Vagina (tissue), 2 donors: ENCODE measurements around the gene GLIPR2. TPM values are rescaled to one million over a fixed set of nuclear protein-coding genes. Genes with fewer than 3 reads are reported as not detected.

Experiments
- DNase-seq, 2 donors: peaks; one replicate each; pipeline ENCODE4 v3.0.0-alpha.2; 2017; ENCODE audit errors: extremely low spot score in 2 of 2
- H3K27ac ChIP-seq: fragments of 200-600 bp; sonication (generic); one replicate; pipeline ENCODE4 v1.5.1; 2019
- H3K27me3 ChIP-seq: fragments of 200-600 bp; sonication (generic); one replicate; pipeline ENCODE4 v1.5.1; 2019
- H3K36me3 ChIP-seq, 2 donors: fragments of 200-600 bp; sonication (generic); one replicate each; pipeline ENCODE4 v1.5.1; 2017 to 2019
- H3K4me1 ChIP-seq: fragments of 200-600 bp; sonication (generic); one replicate; pipeline ENCODE4 v1.5.1; 2019
- H3K4me3 ChIP-seq, 2 donors: fragments of 200-600 bp; sonication (generic); 1 replicate in 1 of 2; 2 replicates in 1 of 2; pipeline ENCODE4 v1.5.1; 2016 to 2019
- H3K9me3 ChIP-seq: fragments of 200-600 bp; sonication (generic); one replicate; pipeline ENCODE4 v1.5.1; 2019
- POLR2A ChIP-seq, 2 donors: fragments of 450-650 bp; IDR thresholded peaks; one replicate each; pipeline ENCODE4 v1.6.1; 2017; ENCODE audit warnings: antibody characterized with exemption in 2 of 2, mild to moderate bottlenecking in 2 of 2, moderate library complexity in 2 of 2
- POLR2AphosphoS5 ChIP-seq, 2 donors: sonication (generic); formaldehyde crosslinking; IDR thresholded peaks; one replicate each; pipeline ENCODE4 v1.9.0; 2017; ENCODE audit warnings: antibody characterized with exemption in 2 of 2, mild to moderate bottlenecking in 2 of 2, low read depth in 1 of 2; ENCODE audit not compliant: insufficient read depth in 1 of 2
- intact Hi-C: fragments of 100-400 bp; cut with DNase I; formaldehyde crosslinking; loops from one replicate; pipeline ENCODE4 v1.15.1; 2023
- total RNA-seq: library from RNA; depleted of rRNA; stranded (reverse); fragments of >200 nt; gene quantifications from one replicate; pipeline ENCODE4 v1.2.3, GENCODE V29; 2016
- TF ChIP-seq, protein P1 (sequence below), 3 experiments: fragments of 450-650 bp in 2 of 3; fragments of 200-600 bp in 1 of 3; sonication (generic) in 1 of 3; IDR thresholded peaks; one replicate each; pipeline ENCODE4 v1.5.1; 2017 to 2019; ENCODE audit warnings: antibody characterized with exemption in 3 of 3, mild to moderate bottlenecking in 2 of 3, moderate library complexity in 2 of 3

The GLIPR2 gene
- total RNA-seq, 1 donor from 2014 or later: 34.9 TPM

DNA sequence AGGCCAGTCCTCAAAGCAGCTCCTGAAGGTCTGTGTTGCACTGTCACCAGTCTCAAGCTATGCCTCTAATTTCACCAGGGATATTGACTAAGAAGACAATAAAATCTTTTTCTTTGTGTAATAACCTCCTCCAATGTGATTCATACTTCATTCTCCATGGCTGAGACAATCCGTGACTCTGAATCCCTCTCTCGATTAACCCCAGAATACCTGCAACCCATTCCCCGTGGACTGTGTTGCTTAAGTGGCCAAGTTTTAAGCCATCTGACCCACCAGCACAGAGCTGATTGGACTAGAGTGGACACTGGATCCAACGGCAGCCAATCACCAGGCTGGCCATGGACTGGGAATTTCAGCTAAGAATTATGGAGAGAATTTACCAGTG lies 27.2 kb downstream of the GLIPR2 start:
- no peak for DNase-seq
- H3K36me3 ChIP-seq: no peaks in the 10 kb centered on the region
- H3K4me3 ChIP-seq: no peak overlapping the region
- H3K27me3 ChIP-seq: no peaks in the 10 kb centered on the region
- no peaks in the 10 kb centered on the region for H3K9me3 ChIP-seq
- TF ChIP-seq, protein P1, sequence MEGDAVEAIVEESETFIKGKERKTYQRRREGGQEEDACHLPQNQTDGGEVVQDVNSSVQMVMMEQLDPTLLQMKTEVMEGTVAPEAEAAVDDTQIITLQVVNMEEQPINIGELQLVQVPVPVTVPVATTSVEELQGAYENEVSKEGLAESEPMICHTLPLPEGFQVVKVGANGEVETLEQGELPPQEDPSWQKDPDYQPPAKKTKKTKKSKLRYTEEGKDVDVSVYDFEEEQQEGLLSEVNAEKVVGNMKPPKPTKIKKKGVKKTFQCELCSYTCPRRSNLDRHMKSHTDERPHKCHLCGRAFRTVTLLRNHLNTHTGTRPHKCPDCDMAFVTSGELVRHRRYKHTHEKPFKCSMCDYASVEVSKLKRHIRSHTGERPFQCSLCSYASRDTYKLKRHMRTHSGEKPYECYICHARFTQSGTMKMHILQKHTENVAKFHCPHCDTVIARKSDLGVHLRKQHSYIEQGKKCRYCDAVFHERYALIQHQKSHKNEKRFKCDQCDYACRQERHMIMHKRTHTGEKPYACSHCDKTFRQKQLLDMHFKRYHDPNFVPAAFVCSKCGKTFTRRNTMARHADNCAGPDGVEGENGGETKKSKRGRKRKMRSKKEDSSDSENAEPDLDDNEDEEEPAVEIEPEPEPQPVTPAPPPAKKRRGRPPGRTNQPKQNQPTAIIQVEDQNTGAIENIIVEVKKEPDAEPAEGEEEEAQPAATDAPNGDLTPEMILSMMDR (IDR thresholded peaks at IDR 0.05): no peak
- TF ChIP-seq POLR2AphosphoS5 (IDR thresholded peaks at IDR 0.05; ENCODE audit: insufficient read depth in 1 of 2, low read depth in 1 of 2): peak in 1 of 2 donors; percentile 4
- peak overlapping the region; percentile 89 for H3K27ac ChIP-seq
- intact Hi-C loops: no loop called here
- peaks cover 46% of the 10 kb centered on the region for H3K4me1 ChIP-seq

DNA sequence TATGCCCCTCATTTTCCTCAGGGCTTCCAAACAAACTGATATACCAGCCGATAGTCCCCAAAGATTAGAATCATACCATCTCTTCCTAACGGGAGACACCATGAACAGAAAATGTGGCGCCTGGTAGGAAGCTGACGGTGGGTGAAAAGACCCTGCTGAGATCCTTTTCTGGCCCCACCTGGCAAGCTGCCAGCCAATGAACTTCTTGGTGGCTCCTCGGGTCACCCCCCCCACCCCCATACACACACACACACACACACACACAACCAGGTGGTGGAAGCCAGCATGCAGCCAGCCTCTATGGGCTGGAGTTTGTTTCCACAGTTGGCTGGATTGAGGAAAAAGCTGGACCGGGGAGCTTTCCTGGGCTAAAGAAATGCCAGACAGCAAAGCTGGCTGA lies 27.8 kb downstream of the GLIPR2 start:
- TF ChIP-seq POLR2AphosphoS5 (IDR thresholded peaks at IDR 0.05; ENCODE audit: insufficient read depth in 1 of 2, low read depth in 1 of 2) (no peak), POLR2A (IDR thresholded peaks at IDR 0.05) (no peak)
- TF ChIP-seq, protein P1 (IDR thresholded peaks at IDR 0.05): no peak
- intact Hi-C loops: no loop called here
- H3K27me3 ChIP-seq: no peaks in the 10 kb centered on the region
- peak overlapping the region; percentile 89 for H3K27ac ChIP-seq
- peaks cover 46% of the 10 kb centered on the region for H3K4me1 ChIP-seq
- no peak overlapping the region for H3K4me3 ChIP-seq
- H3K9me3 ChIP-seq: no peaks in the 10 kb centered on the region
- no peak for DNase-seq
- no peaks in the 10 kb centered on the region for H3K36me3 ChIP-seq

GRCh38 chr9:36164989-36165388 lies 28.5 kb downstream of the GLIPR2 start:
- Histone ChIP-seq H3K27ac (peak overlapping the region; percentile 89), H3K27me3 (no peaks in the 10 kb centered on the region), H3K4me1 (peaks cover 46% of the 10 kb centered on the region), H3K9me3 (no peaks in the 10 kb centered on the region), H3K36me3 (no peaks in the 10 kb centered on the region), H3K4me3 (no peak overlapping the region)
- intact Hi-C loops: no loop called here
- DNase-seq: no peak
- TF ChIP-seq POLR2A (IDR thresholded peaks at IDR 0.05): no peak
- TF ChIP-seq, protein P1 (IDR thresholded peaks at IDR 0.05): no peak
- TF ChIP-seq POLR2AphosphoS5 (IDR thresholded peaks at IDR 0.05; ENCODE audit: insufficient read depth in 1 of 2, low read depth in 1 of 2): no peak

GRCh38 chr9:36165826-36166167 lies 29.3 kb downstream of the GLIPR2 start:
- no peaks in the 10 kb centered on the region for H3K36me3 ChIP-seq
- no peaks in the 10 kb centered on the region for H3K27me3 ChIP-seq
- intact Hi-C loops: loop anchor here (1.0 to 2.0 kb wide), 2 partner anchors 23 to 28 kb away; no protein-coding TSS in a partner anchor
- peaks cover 42% of the 10 kb centered on the region for H3K4me1 ChIP-seq
- DNase-seq: no peak
- TF ChIP-seq POLR2AphosphoS5 (IDR thresholded peaks at IDR 0.05; ENCODE audit: insufficient read depth in 1 of 2, low read depth in 1 of 2) (no peak), POLR2A (IDR thresholded peaks at IDR 0.05) (no peak)
- TF ChIP-seq, protein P1 (IDR thresholded peaks at IDR 0.05): no peak
- H3K4me3 ChIP-seq: peak overlapping the region; percentile 52
- H3K9me3 ChIP-seq: no peaks in the 10 kb centered on the region
- peak overlapping the region; percentile 89 for H3K27ac ChIP-seq

- Histone ChIP-seq H3K27ac (peak overlapping the region; percentile 89), H3K27me3 (no peaks in the 10 kb centered on the region), H3K9me3 (no peaks in the 10 kb centered on the region), H3K4me1 (peaks cover 38% of the 10 kb centered on the region), H3K36me3 (no peaks in the 10 kb centered on the region), H3K4me3 (peak overlapping the region; percentile 52)
- TF ChIP-seq, protein P1 (IDR thresholded peaks at IDR 0.05): peak; percentile 71 to 91 (median 84)
- TF ChIP-seq POLR2A (IDR thresholded peaks at IDR 0.05) (no peak), POLR2AphosphoS5 (IDR thresholded peaks at IDR 0.05; ENCODE audit: insufficient read depth in 1 of 2, low read depth in 1 of 2) (peak; percentile 11 to 81)
- intact Hi-C loops: loop anchor here (1.0 to 2.0 kb wide), 2 partner anchors 24 to 29 kb away; no protein-coding TSS in a partner anchor
- DNase-seq: no peak
These were observed 29.8 kb downstream of the GLIPR2 start for GRCh38 chr9:36166168-36166927.
